ENCODE results near the gene KCMF1.

Gene KCMF1

GRCh38 chr2:85071096-85071495, 100.1 kb downstream of the KCMF1 start:
- Histone ChIP-seq H3K4me3 (ENCODE audit: low read depth in 1 of 5, low read length in 5 of 5) (no peak overlapping the region), H3K9ac (ENCODE audit: low read length in 5 of 5) (no peak overlapping the region), H3K4me1 (ENCODE audit: control insufficient read depth in 5 of 5, insufficient read depth in 5 of 5, low read length in 5 of 5) (peaks cover 1 to 16% (median 13%) of the 10 kb centered on the region in 5 donors), H3K36me3 (ENCODE audit: control insufficient read depth in 5 of 5, insufficient read depth in 5 of 5, low read length in 5 of 5) (no peaks in the 10 kb centered on the region), H3K9me3 (ENCODE audit: control insufficient read depth in 5 of 5, low read length in 5 of 5) (no peaks in the 10 kb centered on the region), H3K27ac (ENCODE audit: low read depth, low read length) (no peak overlapping the region), H3K27me3 (ENCODE audit: control insufficient read depth in 5 of 5, insufficient read depth in 4 of 5, low read length in 5 of 5) (no peaks in the 10 kb centered on the region)

DNA sequence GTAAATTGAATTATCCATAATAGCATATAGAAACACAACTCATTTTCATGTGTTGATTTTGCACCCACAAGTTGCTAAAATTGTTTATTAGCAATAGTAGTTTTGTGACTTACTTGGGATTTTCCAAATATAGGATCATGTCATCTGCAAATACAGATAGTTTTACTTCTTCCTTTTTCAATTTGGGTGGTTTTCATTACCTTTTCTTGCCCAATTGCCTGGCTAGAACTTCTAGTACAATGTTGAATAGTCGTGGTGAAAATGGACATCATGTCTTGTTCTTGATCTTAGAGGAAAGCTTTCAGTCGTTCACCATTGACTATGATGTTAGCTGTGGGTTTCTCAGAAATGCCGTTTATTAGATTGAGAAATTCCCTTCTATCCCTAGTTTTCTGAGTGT, 102.1 kb downstream of the KCMF1 start:
- Histone ChIP-seq H3K9ac (ENCODE audit: low read length in 5 of 5) (no peak overlapping the region), H3K9me3 (ENCODE audit: control insufficient read depth in 5 of 5, low read length in 5 of 5) (no peaks in the 10 kb centered on the region), H3K27ac (ENCODE audit: low read depth, low read length) (no peak overlapping the region), H3K4me1 (ENCODE audit: control insufficient read depth in 5 of 5, insufficient read depth in 5 of 5, low read length in 5 of 5) (no peaks in the 10 kb centered on the region), H3K27me3 (ENCODE audit: control insufficient read depth in 5 of 5, insufficient read depth in 4 of 5, low read length in 5 of 5) (peaks cover 0 to 4% (median 0%) of the 10 kb centered on the region in 5 donors), H3K36me3 (ENCODE audit: control insufficient read depth in 5 of 5, insufficient read depth in 5 of 5, low read length in 5 of 5) (no peaks in the 10 kb centered on the region), H3K4me3 (ENCODE audit: low read depth in 1 of 5, low read length in 5 of 5) (no peak overlapping the region)

DNA sequence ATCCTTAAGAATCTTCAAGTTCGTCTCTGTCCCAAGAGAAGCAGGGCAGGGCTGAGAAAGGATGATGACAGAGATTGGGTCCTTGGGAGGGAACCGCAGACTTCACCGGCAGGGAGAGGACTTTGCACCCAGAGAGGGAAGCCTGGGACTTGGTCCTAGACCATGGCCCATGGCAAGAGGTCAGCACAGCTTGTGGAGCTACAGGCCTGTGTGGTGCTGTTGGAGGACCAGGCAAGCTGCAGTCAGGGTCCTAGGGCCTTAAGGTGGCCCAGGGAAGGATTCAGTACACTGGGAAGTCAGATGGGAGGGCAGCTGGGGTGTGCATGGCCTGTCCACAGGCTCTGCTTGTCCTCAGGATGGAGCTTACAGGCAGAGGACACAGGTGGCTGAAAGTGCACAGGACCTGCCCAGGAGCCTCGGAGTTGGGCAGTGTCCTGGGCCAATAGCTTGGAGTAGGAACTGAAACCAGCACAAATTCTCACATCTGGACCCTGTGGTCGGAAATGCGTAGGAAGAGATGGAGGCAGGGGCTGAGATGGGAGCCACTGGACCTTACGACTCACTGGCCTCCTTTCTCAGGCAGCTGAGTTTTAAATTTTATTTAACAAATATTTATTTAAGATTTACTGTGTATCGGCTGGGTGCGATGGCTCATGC, 105.8 kb downstream of the KCMF1 start:
- no peaks in the 10 kb centered on the region for H3K4me1 ChIP-seq (ENCODE audit: control insufficient read depth in 5 of 5, insufficient read depth in 5 of 5, low read length in 5 of 5)
- peaks cover 0 to 4% (median 0%) of the 10 kb centered on the region in 5 donors for H3K27me3 ChIP-seq (ENCODE audit: control insufficient read depth in 5 of 5, insufficient read depth in 4 of 5, low read length in 5 of 5)
- peaks cover 3 to 5% (median 4%) of the 10 kb centered on the region in 5 donors for H3K9me3 ChIP-seq (ENCODE audit: control insufficient read depth in 5 of 5, low read length in 5 of 5)
- H3K36me3 ChIP-seq (ENCODE audit: control insufficient read depth in 5 of 5, insufficient read depth in 5 of 5, low read length in 5 of 5), result no peaks in the 10 kb centered on the region
- no peak overlapping the region for H3K9ac ChIP-seq (ENCODE audit: low read length in 5 of 5)
- no peak overlapping the region for H3K27ac ChIP-seq (ENCODE audit: low read depth, low read length)
- H3K4me3 ChIP-seq (ENCODE audit: low read depth in 1 of 5, low read length in 5 of 5), result no peak overlapping the region

DNA sequence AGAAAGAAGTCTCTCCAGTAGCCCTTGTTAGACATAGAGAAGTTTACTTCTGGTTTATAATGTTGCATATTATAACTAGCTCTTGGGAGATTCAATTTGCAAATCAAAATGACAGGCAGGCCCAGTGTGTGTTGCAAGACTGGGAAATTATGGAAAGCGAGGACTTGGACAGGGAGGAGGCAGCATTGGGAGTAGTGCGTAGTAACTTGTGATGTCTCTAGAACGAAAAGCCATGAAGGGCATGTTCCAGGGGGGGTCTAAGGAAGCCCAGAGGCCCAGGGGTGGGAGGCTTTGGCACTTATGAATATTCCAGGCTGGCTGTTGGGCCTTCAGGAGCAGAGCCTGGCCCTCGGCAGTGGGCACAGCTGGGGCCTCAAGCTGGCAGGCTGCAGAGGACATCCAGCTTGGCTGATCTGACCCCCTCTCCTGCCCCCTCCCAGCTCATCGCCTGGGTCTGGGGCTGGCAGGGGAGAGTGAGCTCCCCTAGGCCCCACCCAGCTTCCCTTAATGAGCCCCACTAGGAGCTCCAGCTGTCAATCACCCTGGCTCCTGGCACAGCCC, 107.0 kb downstream of the KCMF1 start:
- Histone ChIP-seq H3K4me3 (ENCODE audit: low read depth in 1 of 5, low read length in 5 of 5) (no peak overlapping the region), H3K9me3 (ENCODE audit: control insufficient read depth in 5 of 5, low read length in 5 of 5) (peaks cover 3 to 10% (median 6%) of the 10 kb centered on the region in 5 donors), H3K9ac (ENCODE audit: low read length in 5 of 5) (no peak overlapping the region), H3K36me3 (ENCODE audit: control insufficient read depth in 5 of 5, insufficient read depth in 5 of 5, low read length in 5 of 5) (no peaks in the 10 kb centered on the region), H3K4me1 (ENCODE audit: control insufficient read depth in 5 of 5, insufficient read depth in 5 of 5, low read length in 5 of 5) (no peaks in the 10 kb centered on the region), H3K27ac (ENCODE audit: low read depth, low read length) (no peak overlapping the region), H3K27me3 (ENCODE audit: control insufficient read depth in 5 of 5, insufficient read depth in 4 of 5, low read length in 5 of 5) (peaks cover 0 to 4% (median 0%) of the 10 kb centered on the region in 5 donors)

DNA sequence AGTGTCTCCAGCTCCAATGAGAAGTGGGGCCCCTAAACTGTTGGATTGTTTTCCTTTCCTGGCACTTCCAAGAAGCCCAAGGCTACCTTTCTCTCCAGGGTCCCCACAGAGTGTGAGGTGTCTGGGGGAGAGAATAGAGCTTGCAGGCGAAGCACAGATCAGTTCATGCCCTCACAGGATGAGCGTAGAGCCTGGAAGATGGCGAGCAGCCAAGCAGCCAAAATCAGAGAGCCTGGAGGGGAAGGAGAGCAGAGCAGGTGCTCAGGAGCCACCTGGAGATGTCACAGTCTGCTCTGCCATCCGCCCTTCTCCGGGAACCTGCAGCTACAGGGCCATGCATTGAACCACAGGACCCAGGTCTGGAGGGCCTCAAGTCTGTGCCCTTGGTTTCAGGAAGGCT, 107.6 kb downstream of the KCMF1 start:
- H3K4me1 ChIP-seq (ENCODE audit: control insufficient read depth in 5 of 5, insufficient read depth in 5 of 5, low read length in 5 of 5), result no peaks in the 10 kb centered on the region
- H3K27ac ChIP-seq (ENCODE audit: low read depth, low read length), result no peak overlapping the region
- H3K27me3 ChIP-seq (ENCODE audit: control insufficient read depth in 5 of 5, insufficient read depth in 4 of 5, low read length in 5 of 5), result peaks cover 0 to 4% (median 0%) of the 10 kb centered on the region in 5 donors
- H3K36me3 ChIP-seq (ENCODE audit: control insufficient read depth in 5 of 5, insufficient read depth in 5 of 5, low read length in 5 of 5), result no peaks in the 10 kb centered on the region
- peaks cover 3 to 10% (median 6%) of the 10 kb centered on the region in 5 donors for H3K9me3 ChIP-seq (ENCODE audit: control insufficient read depth in 5 of 5, low read length in 5 of 5)
- no peak overlapping the region for H3K9ac ChIP-seq (ENCODE audit: low read length in 5 of 5)
- no peak overlapping the region for H3K4me3 ChIP-seq (ENCODE audit: low read depth in 1 of 5, low read length in 5 of 5)

GRCh38 chr2:85083092-85083491, 112.1 kb downstream of the KCMF1 start:
- Histone ChIP-seq H3K9me3 (ENCODE audit: control insufficient read depth in 5 of 5, low read length in 5 of 5) (peaks cover 3 to 10% (median 6%) of the 10 kb centered on the region in 5 donors), H3K27ac (ENCODE audit: low read depth, low read length) (no peak overlapping the region), H3K4me1 (ENCODE audit: control insufficient read depth in 5 of 5, insufficient read depth in 5 of 5, low read length in 5 of 5) (no peaks in the 10 kb centered on the region), H3K9ac (ENCODE audit: low read length in 5 of 5) (no peak overlapping the region), H3K4me3 (ENCODE audit: low read depth in 1 of 5, low read length in 5 of 5) (no peak overlapping the region), H3K36me3 (ENCODE audit: control insufficient read depth in 5 of 5, insufficient read depth in 5 of 5, low read length in 5 of 5) (no peaks in the 10 kb centered on the region), H3K27me3 (ENCODE audit: control insufficient read depth in 5 of 5, insufficient read depth in 4 of 5, low read length in 5 of 5) (peaks cover 0 to 4% (median 0%) of the 10 kb centered on the region in 5 donors)

DNA sequence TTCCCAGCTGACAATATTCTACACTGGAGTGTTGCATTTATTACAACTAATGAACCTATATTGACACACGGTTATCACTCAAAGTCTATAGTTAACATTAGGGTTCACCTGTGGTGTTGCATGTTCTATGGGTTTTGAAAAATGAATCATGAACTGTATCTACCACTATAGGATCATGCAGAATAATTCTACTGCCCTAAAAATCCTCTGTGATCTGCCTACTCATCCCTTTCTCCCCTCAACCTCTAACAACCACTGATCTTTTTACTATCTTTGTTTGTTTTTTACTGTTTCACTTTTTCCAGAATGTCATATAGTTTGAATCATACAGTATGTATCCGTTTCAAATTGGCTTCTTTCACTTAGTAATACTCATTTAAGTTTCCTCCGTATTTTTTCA, 114.6 kb downstream of the KCMF1 start:
- Histone ChIP-seq H3K4me1 (ENCODE audit: control insufficient read depth in 5 of 5, insufficient read depth in 5 of 5, low read length in 5 of 5) (no peaks in the 10 kb centered on the region), H3K27ac (ENCODE audit: low read depth, low read length) (no peak overlapping the region), H3K9me3 (ENCODE audit: control insufficient read depth in 5 of 5, low read length in 5 of 5) (peaks cover 3 to 10% (median 6%) of the 10 kb centered on the region in 5 donors)

DNA sequence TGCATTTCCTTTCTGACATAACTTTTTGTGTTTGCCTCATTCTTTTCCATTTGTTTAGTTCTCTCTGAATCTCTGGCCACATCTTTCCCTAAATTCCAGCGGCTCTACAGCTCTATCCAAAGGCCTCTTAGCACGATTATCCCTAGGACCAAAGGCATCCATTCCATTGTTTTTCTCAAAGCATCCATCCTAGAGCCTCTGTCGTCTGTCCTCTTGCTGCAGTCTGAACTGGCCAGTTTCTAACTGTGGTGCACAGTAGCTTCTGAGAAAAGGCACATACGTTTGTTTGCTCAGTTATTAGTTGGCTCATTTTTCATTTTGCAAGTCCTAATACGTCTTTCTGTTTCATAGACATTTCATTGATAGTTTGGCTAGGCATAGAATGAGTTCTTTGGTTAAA, 116.6 kb downstream of the KCMF1 start:
- Histone ChIP-seq H3K27ac (ENCODE audit: low read depth, low read length) (no peak overlapping the region), H3K27me3 (ENCODE audit: control insufficient read depth in 5 of 5, insufficient read depth in 4 of 5, low read length in 5 of 5) (peaks cover 0 to 8% (median 0%) of the 10 kb centered on the region in 5 donors), H3K4me1 (ENCODE audit: control insufficient read depth in 5 of 5, insufficient read depth in 5 of 5, low read length in 5 of 5) (no peaks in the 10 kb centered on the region), H3K36me3 (ENCODE audit: control insufficient read depth in 5 of 5, insufficient read depth in 5 of 5, low read length in 5 of 5) (no peaks in the 10 kb centered on the region), H3K4me3 (ENCODE audit: low read depth in 1 of 5, low read length in 5 of 5) (no peak overlapping the region), H3K9me3 (ENCODE audit: control insufficient read depth in 5 of 5, low read length in 5 of 5) (peaks cover 0 to 5% (median 0%) of the 10 kb centered on the region in 5 donors), H3K9ac (ENCODE audit: low read length in 5 of 5) (no peak overlapping the region)

More for the DNA sequence above, 114.6 kb downstream of the KCMF1 start:
- Histone ChIP-seq H3K27me3 (ENCODE audit: control insufficient read depth in 5 of 5, insufficient read depth in 4 of 5, low read length in 5 of 5) (peaks cover 0 to 8% (median 0%) of the 10 kb centered on the region in 5 donors), H3K4me3 (ENCODE audit: low read depth in 1 of 5, low read length in 5 of 5) (no peak overlapping the region), H3K36me3 (ENCODE audit: control insufficient read depth in 5 of 5, insufficient read depth in 5 of 5, low read length in 5 of 5) (no peaks in the 10 kb centered on the region), H3K9ac (ENCODE audit: low read length in 5 of 5) (no peak overlapping the region)

DNA sequence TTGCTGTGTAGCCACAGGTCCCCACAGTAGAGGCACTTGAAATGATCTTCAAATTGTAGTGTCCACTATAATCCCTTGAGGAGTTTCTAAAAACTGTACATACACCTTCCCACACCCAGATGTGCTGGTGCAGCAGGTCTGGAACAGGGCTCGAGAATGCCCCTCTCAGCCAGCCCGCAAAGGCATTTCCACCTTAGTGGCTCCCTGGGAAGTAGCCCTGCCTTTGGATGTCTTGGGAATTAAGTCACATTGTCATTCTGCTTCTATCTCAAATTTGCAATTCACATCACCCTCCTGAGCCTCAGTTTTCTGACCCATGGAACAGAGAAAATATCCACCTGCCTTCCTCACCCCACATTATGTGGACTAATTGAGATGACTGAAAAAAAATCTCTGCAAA, 118.0 kb downstream of the KCMF1 start:
- no peak overlapping the region for H3K27ac ChIP-seq (ENCODE audit: low read depth, low read length)

DNA sequence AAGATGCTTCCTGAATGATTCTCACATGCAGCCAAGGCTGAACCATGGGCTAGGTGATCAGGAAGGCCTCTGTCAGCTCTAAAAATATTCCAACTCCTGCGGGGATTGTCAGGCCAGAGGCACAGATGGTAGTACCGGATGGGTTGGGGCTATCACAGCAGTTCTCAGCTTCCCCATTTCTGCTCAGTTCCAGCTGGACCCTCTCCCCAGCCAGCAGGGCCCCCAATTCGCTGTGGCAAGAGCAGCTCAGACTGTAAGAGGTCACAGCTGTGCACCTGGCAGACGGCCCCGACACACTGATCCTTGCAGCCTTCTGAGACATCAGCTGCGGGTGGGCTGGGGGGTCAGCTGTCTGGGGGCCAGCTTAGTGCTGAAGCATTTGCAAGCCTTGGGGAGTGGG, 118.6 kb downstream of the KCMF1 start:
- H3K9me3 ChIP-seq (ENCODE audit: control insufficient read depth in 5 of 5, low read length in 5 of 5), result peaks cover 0 to 5% (median 0%) of the 10 kb centered on the region in 5 donors
- H3K27ac ChIP-seq (ENCODE audit: low read depth, low read length), result no peak overlapping the region
- H3K27me3 ChIP-seq (ENCODE audit: control insufficient read depth in 5 of 5, insufficient read depth in 4 of 5, low read length in 5 of 5), result peaks cover 0 to 8% (median 0%) of the 10 kb centered on the region in 5 donors
- H3K9ac ChIP-seq (ENCODE audit: low read length in 5 of 5), result no peak overlapping the region
- H3K4me3 ChIP-seq (ENCODE audit: low read depth in 1 of 5, low read length in 5 of 5), result no peak overlapping the region
- no peaks in the 10 kb centered on the region for H3K36me3 ChIP-seq (ENCODE audit: control insufficient read depth in 5 of 5, insufficient read depth in 5 of 5, low read length in 5 of 5)
- no peaks in the 10 kb centered on the region for H3K4me1 ChIP-seq (ENCODE audit: control insufficient read depth in 5 of 5, insufficient read depth in 5 of 5, low read length in 5 of 5)

More for the DNA sequence above, 118.0 kb downstream of the KCMF1 start:
- Histone ChIP-seq H3K4me3 (ENCODE audit: low read depth in 1 of 5, low read length in 5 of 5) (no peak overlapping the region), H3K36me3 (ENCODE audit: control insufficient read depth in 5 of 5, insufficient read depth in 5 of 5, low read length in 5 of 5) (no peaks in the 10 kb centered on the region), H3K9ac (ENCODE audit: low read length in 5 of 5) (no peak overlapping the region), H3K4me1 (ENCODE audit: control insufficient read depth in 5 of 5, insufficient read depth in 5 of 5, low read length in 5 of 5) (no peaks in the 10 kb centered on the region), H3K27me3 (ENCODE audit: control insufficient read depth in 5 of 5, insufficient read depth in 4 of 5, low read length in 5 of 5) (peaks cover 0 to 8% (median 0%) of the 10 kb centered on the region in 5 donors), H3K9me3 (ENCODE audit: control insufficient read depth in 5 of 5, low read length in 5 of 5) (peaks cover 0 to 5% (median 0%) of the 10 kb centered on the region in 5 donors)

Data from subcutaneous abdominal adipose tissue (tissue), 5 donors.